ENCODE data around the gene KCNH4. TPM values are rescaled to one million over a fixed set of nuclear protein-coding genes. Genes with fewer than 3 reads are reported as not detected.
"Not testable (repeated sequence)": the region's sequence is repeated elsewhere in the genome, so short reads cannot be mapped to it uniquely, and the experiment has no call there.

Gene KCNH4
- total RNA-seq, 2 donors from 2014 or later = 0.45 to 0.94 TPM

- H3K9me3 ChIP-seq (ENCODE audit: control insufficient read depth, low read length, poor library complexity, severe bottlenecking) = no peaks in the 10 kb centered on the region
- no peaks in the 10 kb centered on the region for H3K27me3 Mint-ChIP-seq
- H3K36me3 Mint-ChIP-seq (ENCODE audit: low read depth) = no peaks in the 10 kb centered on the region
- DNase-seq = no peak
- H3K4me1 Mint-ChIP-seq = peaks cover 4% of the 10 kb centered on the region
- no peak for ATAC-seq
- no peak overlapping the region for H3K27ac Mint-ChIP-seq
- no peak overlapping the region for H3K4me3 Mint-ChIP-seq
These were observed 21.0 kb downstream of the KCNH4 start for GRCh38 chr17:42159796-42160530.

- peak overlapping the region; percentile 95 for H3K27ac Mint-ChIP-seq
- ATAC-seq (no peak), DNase-seq (no peak)
- peak overlapping the region; percentile 95 for H3K4me3 Mint-ChIP-seq
- no peaks in the 10 kb centered on the region for H3K27me3 Mint-ChIP-seq
- no peaks in the 10 kb centered on the region for H3K9me3 ChIP-seq (ENCODE audit: control insufficient read depth, low read length, poor library complexity, severe bottlenecking)
- H3K36me3 Mint-ChIP-seq (ENCODE audit: low read depth) = peaks cover 2% of the 10 kb centered on the region
- H3K4me1 Mint-ChIP-seq = peaks cover 23% of the 10 kb centered on the region
These were observed 25.3 kb downstream of the KCNH4 start for GRCh38 chr17:42155614-42156045.

DNA sequence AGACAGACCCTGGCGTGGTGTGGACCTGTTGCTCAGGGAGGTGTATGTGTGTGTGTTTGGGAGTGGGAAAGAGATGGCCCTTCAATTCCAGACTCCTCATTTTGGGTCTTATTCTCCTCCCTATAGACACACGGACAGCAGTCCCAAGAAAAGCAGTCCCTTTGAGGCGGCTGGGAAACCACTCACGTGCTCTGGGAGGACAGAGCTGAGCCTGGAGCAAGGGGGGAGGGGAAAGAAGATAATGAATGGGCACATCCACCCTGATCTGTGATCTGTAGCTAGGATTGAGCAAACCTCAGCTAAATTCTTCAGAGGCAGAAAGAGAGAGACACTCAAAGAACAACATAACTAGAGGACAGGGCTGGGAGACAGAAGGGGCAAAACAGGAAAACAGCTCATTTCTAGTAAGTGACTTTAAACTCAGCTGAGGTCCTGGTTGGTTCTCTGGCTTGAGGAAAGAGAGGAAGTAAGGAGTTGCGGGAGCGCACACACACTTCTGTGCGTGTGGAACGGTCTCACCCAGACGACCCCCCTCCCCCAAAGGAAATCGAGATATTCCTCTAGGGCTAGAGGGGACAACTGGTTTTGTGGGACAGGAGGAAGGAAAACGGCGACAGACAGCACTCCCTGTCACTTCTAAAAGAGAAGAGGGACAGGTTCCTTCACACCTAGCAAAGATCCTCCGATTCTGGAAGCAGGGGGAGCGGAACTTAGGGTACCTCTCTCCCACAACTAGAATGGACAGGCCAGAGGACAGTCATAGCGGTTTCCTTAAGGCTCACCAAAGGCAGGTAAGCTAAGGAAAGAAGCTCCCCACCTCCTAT lies 26.8 kb downstream of the KCNH4 start:
- Mint-ChIP-seq H3K4me3 (peak overlapping the region; percentile 95), H3K27ac (peak overlapping the region; percentile 95), H3K36me3 (ENCODE audit: low read depth) (peaks cover 2% of the 10 kb centered on the region), H3K27me3 (no peaks in the 10 kb centered on the region), H3K4me1 (peaks cover 23% of the 10 kb centered on the region)
- ATAC-seq (no peak), DNase-seq (no peak)
- H3K9me3 ChIP-seq (ENCODE audit: control insufficient read depth, low read length, poor library complexity, severe bottlenecking) = no peaks in the 10 kb centered on the region

DNA sequence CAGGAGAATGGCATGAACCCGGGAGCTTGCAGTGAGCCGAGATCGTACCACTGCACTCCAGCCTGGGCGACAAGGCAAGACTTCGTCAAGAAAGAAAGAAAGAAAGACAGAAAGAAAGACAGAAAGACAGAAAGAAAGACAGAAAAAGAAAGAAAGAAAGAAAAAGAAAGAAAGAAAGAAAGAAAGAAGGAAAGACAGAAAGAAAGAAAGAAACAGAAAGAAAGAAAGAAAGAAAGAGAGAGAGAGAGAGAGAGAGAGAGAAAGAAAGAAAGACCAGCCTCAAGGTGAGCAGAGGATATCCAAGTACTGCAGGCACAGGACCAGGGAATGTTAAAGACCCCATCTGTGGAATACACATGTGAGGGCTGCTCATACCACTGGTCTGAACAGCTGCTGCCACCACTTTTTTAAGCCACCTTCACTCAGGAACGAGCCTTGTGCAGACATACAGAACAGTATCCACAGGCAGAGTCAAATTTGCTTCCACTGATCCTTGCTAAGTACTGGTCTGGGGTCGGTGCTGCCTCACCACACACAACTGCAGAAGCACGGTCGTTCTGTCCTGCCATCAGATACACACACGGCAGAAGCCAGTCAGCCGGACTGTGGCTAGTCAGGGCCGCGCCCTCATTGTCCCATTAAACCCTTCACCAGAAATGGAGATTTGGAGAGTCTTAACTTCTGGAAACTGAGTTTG lies 33.9 kb downstream of the KCNH4 start:
- no peaks in the 10 kb centered on the region for H3K9me3 ChIP-seq (ENCODE audit: control insufficient read depth, low read length, poor library complexity, severe bottlenecking)
- H3K4me3 Mint-ChIP-seq = no peak overlapping the region
- DNase-seq (no peak), ATAC-seq (no peak)
- H3K27me3 Mint-ChIP-seq = no peaks in the 10 kb centered on the region
- H3K36me3 Mint-ChIP-seq (ENCODE audit: low read depth) = peaks cover 6% of the 10 kb centered on the region
- H3K27ac Mint-ChIP-seq = no peak overlapping the region
- peaks cover 33% of the 10 kb centered on the region for H3K4me1 Mint-ChIP-seq

DNA sequence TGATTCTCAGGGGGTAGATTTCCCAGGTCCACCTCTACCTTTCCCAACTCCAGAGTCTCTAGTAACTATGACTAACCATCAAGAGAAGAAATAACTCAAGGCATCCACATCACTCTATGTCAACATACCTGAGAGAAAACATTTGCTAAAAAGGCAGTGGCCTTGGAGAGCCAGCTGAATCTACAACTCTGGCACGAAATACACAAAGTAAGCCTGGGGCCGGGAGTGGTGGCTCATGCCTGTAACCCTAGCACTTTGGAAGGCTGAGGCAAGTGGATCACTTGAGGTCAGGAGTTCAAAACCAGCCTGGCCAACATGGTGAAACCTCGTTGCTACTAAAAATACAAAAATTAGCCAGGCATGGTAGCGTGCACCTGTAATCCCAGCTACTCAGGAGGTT lies 37.8 kb downstream of the KCNH4 start:
- H3K36me3 Mint-ChIP-seq (ENCODE audit: low read depth); H3K4me3 Mint-ChIP-seq; H3K27me3 Mint-ChIP-seq; DNase-seq; H3K9me3 ChIP-seq (ENCODE audit: control insufficient read depth, low read length, poor library complexity, severe bottlenecking); ATAC-seq: not testable (repeated sequence)
- H3K4me1 Mint-ChIP-seq = peaks cover 27% of the 10 kb centered on the region
- H3K27ac Mint-ChIP-seq = peak overlapping the region; percentile 81

DNA sequence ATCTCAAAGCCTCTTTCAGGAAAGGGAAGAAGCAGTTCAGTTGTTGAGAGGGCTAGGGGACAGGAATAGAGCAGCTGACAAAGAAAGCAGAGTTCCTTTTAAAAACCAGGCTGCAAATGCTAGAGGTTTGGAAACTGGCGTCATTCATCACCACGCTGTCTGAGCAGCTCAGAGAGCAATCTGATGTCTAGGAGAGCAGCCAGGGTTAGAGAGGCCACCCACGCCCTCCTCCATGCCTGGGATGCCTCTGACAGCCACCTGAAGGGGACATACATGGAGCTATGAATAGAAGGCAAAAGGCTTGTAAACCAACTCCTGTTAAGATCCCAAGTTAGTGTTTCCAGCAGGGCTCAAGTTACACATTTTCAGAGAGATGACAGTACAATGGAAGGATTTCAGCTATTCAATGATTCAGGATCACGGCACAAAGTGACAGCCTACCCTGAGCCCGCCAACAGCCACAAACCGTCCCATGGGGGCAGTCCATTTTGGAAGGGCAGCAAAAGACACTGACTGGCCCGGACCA lies 38.5 kb downstream of the KCNH4 start:
- Mint-ChIP-seq H3K4me3 (no peak overlapping the region), H3K4me1 (peaks cover 29% of the 10 kb centered on the region), H3K27ac (peak overlapping the region; percentile 81), H3K36me3 (ENCODE audit: low read depth) (peaks cover 4% of the 10 kb centered on the region), H3K27me3 (no peaks in the 10 kb centered on the region)
- DNase-seq (no peak), ATAC-seq (no peak)
- no peaks in the 10 kb centered on the region for H3K9me3 ChIP-seq (ENCODE audit: control insufficient read depth, low read length, poor library complexity, severe bottlenecking)

DNA sequence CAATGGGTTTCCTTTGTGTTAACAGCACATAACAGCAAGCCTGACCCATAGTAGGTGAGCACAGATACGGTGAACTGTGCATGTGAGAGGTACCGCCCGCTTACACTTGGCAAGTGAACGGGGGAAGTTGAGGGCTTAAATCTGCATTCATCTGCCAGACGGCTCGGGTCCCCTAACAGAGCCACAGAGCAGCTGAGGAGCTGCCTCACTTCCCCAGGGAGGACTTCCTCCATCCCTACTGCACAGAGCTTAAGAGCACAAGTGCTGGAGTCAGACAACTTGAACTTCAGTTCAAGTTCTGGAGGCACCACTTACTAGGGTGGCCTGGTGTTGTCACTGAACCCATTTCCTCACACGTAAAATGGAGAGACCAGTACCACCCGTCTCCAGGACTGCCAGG lies 39.6 kb downstream of the KCNH4 start:
- no peak for DNase-seq
- ATAC-seq = no peak
- no peak overlapping the region for H3K27ac Mint-ChIP-seq

DNA sequence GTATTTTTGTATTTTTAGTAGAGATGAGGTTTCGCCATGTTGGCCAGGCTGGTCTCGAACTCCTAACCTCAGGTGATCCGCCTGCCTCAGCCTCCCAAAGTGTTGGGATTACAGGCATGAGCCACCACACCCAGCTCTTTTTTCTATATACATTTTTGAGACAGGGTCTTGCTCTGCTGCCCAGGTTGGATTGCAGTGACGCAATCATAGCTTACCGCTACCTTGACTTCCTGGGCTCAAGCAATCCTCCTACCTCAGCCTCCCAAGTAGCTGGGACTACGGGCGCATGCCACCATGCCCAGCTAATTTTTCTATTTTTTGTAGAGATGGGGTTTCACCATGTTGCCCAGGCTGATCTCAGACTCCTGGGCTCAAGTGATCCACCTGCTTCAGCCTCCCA lies 40.3 kb downstream of the KCNH4 start:
- not testable (repeated sequence) for ATAC-seq; H3K27me3 Mint-ChIP-seq; DNase-seq; H3K27ac Mint-ChIP-seq; H3K36me3 Mint-ChIP-seq (ENCODE audit: low read depth); H3K9me3 ChIP-seq (ENCODE audit: control insufficient read depth, low read length, poor library complexity, severe bottlenecking); H3K4me3 Mint-ChIP-seq
- H3K4me1 Mint-ChIP-seq = peaks cover 27% of the 10 kb centered on the region

More for the DNA sequence above, 39.6 kb downstream of the KCNH4 start:
- H3K27me3 Mint-ChIP-seq = no peaks in the 10 kb centered on the region
- peaks cover 23% of the 10 kb centered on the region for H3K4me1 Mint-ChIP-seq
- no peaks in the 10 kb centered on the region for H3K36me3 Mint-ChIP-seq (ENCODE audit: low read depth)
- H3K9me3 ChIP-seq (ENCODE audit: control insufficient read depth, low read length, poor library complexity, severe bottlenecking) = no peaks in the 10 kb centered on the region
- no peak overlapping the region for H3K4me3 Mint-ChIP-seq

- no peaks in the 10 kb centered on the region for H3K9me3 ChIP-seq (ENCODE audit: control insufficient read depth, low read length, poor library complexity, severe bottlenecking)
- ATAC-seq (no peak), DNase-seq (no peak)
- peaks cover 3% of the 10 kb centered on the region for H3K36me3 Mint-ChIP-seq (ENCODE audit: low read depth)
- no peak overlapping the region for H3K4me3 Mint-ChIP-seq
- peaks cover 32% of the 10 kb centered on the region for H3K4me1 Mint-ChIP-seq
- no peaks in the 10 kb centered on the region for H3K27me3 Mint-ChIP-seq
- H3K27ac Mint-ChIP-seq = no peak overlapping the region
These were observed 42.0 kb downstream of the KCNH4 start for GRCh38 chr17:42138749-42139492.

DNA sequence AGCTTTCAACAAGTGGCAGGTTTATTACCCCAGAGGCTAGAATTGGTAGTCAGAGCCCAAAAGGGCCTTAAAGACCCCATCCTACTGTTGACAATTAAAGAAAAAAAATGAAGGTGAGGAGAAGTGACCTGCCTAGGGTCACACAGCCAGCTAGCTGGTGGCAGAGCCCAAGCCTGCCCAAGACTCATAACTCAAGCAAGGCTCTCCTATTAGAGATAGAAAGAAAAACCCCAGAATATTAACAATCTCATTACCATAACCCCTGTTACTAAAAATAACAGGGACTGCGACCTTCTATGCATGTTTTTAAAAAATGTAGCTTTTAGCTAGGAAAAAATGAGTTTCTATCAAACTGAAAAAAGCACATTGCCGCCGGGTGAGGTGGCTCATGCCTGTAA lies 44.3 kb downstream of the KCNH4 start:
- Mint-ChIP-seq H3K4me1 (peaks cover 36% of the 10 kb centered on the region), H3K27me3 (no peaks in the 10 kb centered on the region), H3K27ac (peak overlapping the region; percentile 88), H3K36me3 (ENCODE audit: low read depth) (peaks cover 3% of the 10 kb centered on the region), H3K4me3 (no peak overlapping the region)
- ATAC-seq (no peak), DNase-seq (no peak)
- H3K9me3 ChIP-seq (ENCODE audit: control insufficient read depth, low read length, poor library complexity, severe bottlenecking) = no peaks in the 10 kb centered on the region

- no peaks in the 10 kb centered on the region for H3K9me3 ChIP-seq (ENCODE audit: control insufficient read depth, low read length, poor library complexity, severe bottlenecking)
- ATAC-seq = no peak
- H3K27ac Mint-ChIP-seq = peak overlapping the region; percentile 88
- no peaks in the 10 kb centered on the region for H3K27me3 Mint-ChIP-seq
- peaks cover 39% of the 10 kb centered on the region for H3K4me1 Mint-ChIP-seq
- peaks cover 6% of the 10 kb centered on the region for H3K36me3 Mint-ChIP-seq (ENCODE audit: low read depth)
- DNase-seq = no peak
- no peak overlapping the region for H3K4me3 Mint-ChIP-seq
These were observed 45.0 kb downstream of the KCNH4 start for GRCh38 chr17:42135664-42136653.

DNA sequence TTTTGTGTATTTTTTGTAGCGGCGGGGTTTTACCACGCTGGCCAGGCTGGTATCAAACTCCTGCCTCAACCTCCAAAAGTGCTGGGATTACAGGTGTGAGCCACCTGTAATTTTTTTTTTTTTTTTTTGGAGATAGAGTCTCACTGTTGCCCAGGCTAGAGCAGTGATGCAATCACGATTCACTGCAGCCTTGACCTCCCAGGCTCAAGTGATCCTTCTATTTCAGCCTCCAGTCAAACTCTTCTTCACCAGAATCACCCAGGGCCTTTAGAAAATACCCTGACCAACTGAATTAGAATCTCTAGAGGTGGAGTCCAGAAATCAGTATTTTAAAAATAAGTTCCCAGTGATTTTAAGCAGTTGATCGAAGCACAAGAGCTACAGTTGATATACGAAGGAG lies 45.8 kb downstream of the KCNH4 start:
- H3K27me3 Mint-ChIP-seq = no peaks in the 10 kb centered on the region
- H3K27ac Mint-ChIP-seq = peak overlapping the region; percentile 88
- H3K36me3 Mint-ChIP-seq (ENCODE audit: low read depth) = peaks cover 6% of the 10 kb centered on the region
- no peak for ATAC-seq
- no peaks in the 10 kb centered on the region for H3K9me3 ChIP-seq (ENCODE audit: control insufficient read depth, low read length, poor library complexity, severe bottlenecking)
- H3K4me1 Mint-ChIP-seq = peaks cover 40% of the 10 kb centered on the region
- no peak for DNase-seq
- H3K4me3 Mint-ChIP-seq = no peak overlapping the region
